Measurements from ENCODE around the gene RSBN1L. TPM values are rescaled to one million over a fixed set of nuclear protein-coding genes. Genes with fewer than 3 reads are reported as not detected.

RSBN1L gene
- total and polyA plus RNA-seq, 2 of the 8 experiments (the other 6 are each of a cell fraction or from before 2014, with no cell fraction given), result 4.1 to 22.1 TPM

GRCh38 chr7:77778535-77778934, 82.3 kb downstream of the RSBN1L start:
- 98% methylated on average over 2 of the region's 2 CpGs; no CpG with 5 or more reads in 1 of the 2 experiments for WGBS, 2 experiments (ENCODE audit: extremely low coverage in 1 of 2, insufficient coverage in 1 of 2, insufficient read length in 1 of 2, insufficient replicate concordance in 2 of 2, low coverage in 1 of 2, low lambda C conversion rate in 2 of 2, missing lambda C conversion rate in 1 of 2)
- H3K14ac ChIP-seq (ENCODE audit: insufficient read length), result no peak overlapping the region
- TF ChIP-seq PHF8 (conservative IDR thresholded peaks at IDR 0.05; ENCODE audit: low read depth, low read length), result no peak
- no peak for TF ChIP-seq HDAC6 (IDR thresholded peaks at IDR 0.05; ENCODE audit: low read depth, low read length)
- no peak for TF ChIP-seq CTCF (IDR thresholded peaks at IDR 0.05; ENCODE audit: control extremely low read depth in 1 of 3, insufficient read depth in 1 of 3, low read depth in 1 of 3, low read length in 3 of 3)
- no peak for TF ChIP-seq YY1 (IDR thresholded peaks at IDR 0.05; ENCODE audit: low read depth, low read length)
- no peak for TF ChIP-seq SRF (IDR thresholded peaks at IDR 0.05; ENCODE audit: low read depth, low read length)
- TF ChIP-seq ASH2L (IDR thresholded peaks at IDR 0.05; ENCODE audit: low read length), result no peak
- TF ChIP-seq HDAC2 (IDR thresholded peaks at IDR 0.05; ENCODE audit: borderline replicate concordance in 1 of 2, low read depth in 2 of 2, low read length in 2 of 2), result no peak
- TF ChIP-seq FOSL1 (IDR thresholded peaks at IDR 0.05; ENCODE audit: insufficient read depth, low read depth, low read length), result no peak
- TF ChIP-seq POLR2AphosphoS5 (IDR thresholded peaks at IDR 0.05; ENCODE audit: low read depth, low read length), result no peak

More at GRCh38 chr7:77778535-77778934, 82.3 kb downstream of the RSBN1L start:
- Histone ChIP-seq H3K36me3 (ENCODE audit: control insufficient read depth in 2 of 4, insufficient read depth in 4 of 4, low read length in 3 of 4) (peaks cover 0 to 28% (median 4%) of the 10 kb centered on the region in 4 experiments; a peak in 3 of 8 replicates), H2AFZ (ENCODE audit: low read length) (no peak overlapping the region), H2BK12ac (ENCODE audit: low read depth, low read length) (no peak overlapping the region), H2BK20ac (ENCODE audit: low read length) (no peak overlapping the region), H2BK120ac (replicated peaks; ENCODE audit: low read depth, low read length) (no peak overlapping the region), H2BK15ac (ENCODE audit: low read length) (no peak overlapping the region), H3K27me3 (replicated peaks in 1 of 4; ENCODE audit: control insufficient read depth in 3 of 4, extremely low read depth in 1 of 4, insufficient read depth in 3 of 4, low read length in 3 of 4) (no peaks in the 10 kb centered on the region), H2AK5ac (ENCODE audit: low read depth, low read length) (no peak overlapping the region), H3K23ac (ENCODE audit: insufficient read length) (no peak overlapping the region), H4K5ac (ENCODE audit: insufficient read length, low read depth, low read length) (no peak overlapping the region), H4K91ac (replicated peaks; ENCODE audit: insufficient read length, low read length) (no peak overlapping the region), H3K4me2 (ENCODE audit: insufficient read depth in 1 of 2, low read depth in 2 of 2, low read length in 2 of 2) (no peak overlapping the region), H3K56ac (replicated peaks; ENCODE audit: insufficient read length, low read depth, low read length) (no peak overlapping the region), H3K4me1 (replicated peaks in 1 of 4; ENCODE audit: control insufficient read depth in 3 of 4, insufficient read depth in 4 of 4, low read length in 3 of 4) (no peaks in the 10 kb centered on the region), H3K9me3 (ENCODE audit: insufficient read depth in 2 of 2, low read depth in 1 of 2, low read length in 1 of 2) (no peaks in the 10 kb centered on the region), H3K79me1 (ENCODE audit: low read depth, low read length) (no peaks in the 10 kb centered on the region), H2BK5ac (ENCODE audit: low read depth, low read length) (no peak overlapping the region), H3K9ac (replicated peaks in 1 of 4; ENCODE audit: extremely low read depth in 1 of 4, low read depth in 3 of 4, low read length in 3 of 4) (no peak overlapping the region), H4K8ac (ENCODE audit: extremely low read depth, insufficient read depth, low read length) (no peak overlapping the region), H3K27ac (ENCODE audit: low read depth, low read length) (no peak overlapping the region), H3K79me2 (ENCODE audit: control insufficient read depth in 1 of 2, insufficient read depth in 2 of 2, low read length in 2 of 2) (no peaks in the 10 kb centered on the region), H3K4ac (replicated peaks; ENCODE audit: insufficient read length, low read depth, low read length) (no peak overlapping the region), H3K4me3 (ENCODE audit: extremely low read depth in 1 of 4, insufficient read depth in 2 of 4, low read depth in 3 of 4, low read length in 4 of 4) (no peak overlapping the region), H3K18ac (ENCODE audit: extremely low read depth, low read length) (no peak overlapping the region), H3K23me2 (ENCODE audit: low read depth, low read length) (no peaks in the 10 kb centered on the region), H4K20me1 (replicated peaks in 1 of 2; ENCODE audit: control insufficient read depth in 1 of 2, insufficient read depth in 2 of 2, low read length in 2 of 2) (no peaks in the 10 kb centered on the region)
- DNase-seq (ENCODE audit: low read depth in 1 of 2, low spot score in 2 of 2), result no peak
- CTCF ChIA-PET (ENCODE audit: partially characterized antibody), result no interaction called here
- FAIRE-seq, result peak; percentile 7
- POLR2A ChIA-PET (ENCODE audit: partially characterized antibody), result no interaction called here

Measured in H1 (cell line).